ENCODE data around the gene CTTN. TPM values are rescaled to one million over a fixed set of nuclear protein-coding genes. Genes with fewer than 3 reads are reported as not detected.

The CTTN gene
- total and polyA plus RNA-seq, 7 donors: 44.1 to 117 (median 88.4) TPM

- Histone ChIP-seq H3K4me3 (no peak overlapping the region), H3K4me1 (no peaks in the 10 kb centered on the region), H3K27me3 (ENCODE audit: insufficient read depth in 3 of 3, low read length in 2 of 3) (no peaks in the 10 kb centered on the region), H3K27ac (no peak overlapping the region), H3K9me3 (no peaks in the 10 kb centered on the region), H3K36me3 (ENCODE audit: insufficient read depth in 1 of 2, low read depth in 1 of 2) (peaks cover 0 to 66% of the 10 kb centered on the region in 2 donors)
- DNase-seq: no peak
- no peak for TF ChIP-seq CTCF (IDR thresholded peaks at IDR 0.05)
- WGBS, 3 donors: 87 to 91% (median 88%) methylated on average over 3 of the region's 3 CpGs
- intact Hi-C loops (cut with DNase I): no loop called here
- no peak for ATAC-seq
These were observed 32.8 kb upstream of the CTTN start for GRCh38 chr11:70365544-70365927.

DNA sequence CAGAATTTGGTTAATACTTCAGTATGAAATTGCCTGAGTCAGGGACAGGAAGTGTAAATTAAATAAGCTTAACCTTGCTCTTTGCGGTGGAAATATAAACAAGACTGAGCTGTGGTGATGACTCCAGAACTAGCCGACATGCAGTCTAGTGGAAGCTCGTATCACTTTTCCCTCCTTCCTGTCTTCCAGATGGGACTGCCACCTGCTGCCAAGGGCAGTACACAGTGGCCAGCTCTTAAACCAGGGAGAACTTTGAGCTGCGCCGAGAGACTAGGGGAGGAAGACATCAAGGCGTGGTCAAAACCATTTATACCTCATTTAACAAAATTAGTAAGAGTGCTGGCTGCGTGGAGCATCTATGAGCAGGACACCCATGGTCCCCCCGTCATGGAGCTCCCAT, 31.3 kb upstream of the CTTN start:
- 54 to 78% (median 71%) methylated on average over 8 of the region's 8 CpGs for WGBS, 3 donors
- peak; percentile 42 to 78 (median 64) for ATAC-seq
- intact Hi-C loops (cut with DNase I): no loop called here
- Histone ChIP-seq H3K27ac (no peak overlapping the region), H3K4me1 (no peaks in the 10 kb centered on the region), H3K27me3 (ENCODE audit: insufficient read depth in 3 of 3, low read length in 2 of 3) (no peaks in the 10 kb centered on the region), H3K36me3 (ENCODE audit: insufficient read depth in 1 of 2, low read depth in 1 of 2) (peaks cover 0 to 56% of the 10 kb centered on the region in 2 donors), H3K9me3 (no peaks in the 10 kb centered on the region), H3K4me3 (no peak overlapping the region)
- TF ChIP-seq CTCF (IDR thresholded peaks at IDR 0.05): no peak
- no peak for DNase-seq

DNA sequence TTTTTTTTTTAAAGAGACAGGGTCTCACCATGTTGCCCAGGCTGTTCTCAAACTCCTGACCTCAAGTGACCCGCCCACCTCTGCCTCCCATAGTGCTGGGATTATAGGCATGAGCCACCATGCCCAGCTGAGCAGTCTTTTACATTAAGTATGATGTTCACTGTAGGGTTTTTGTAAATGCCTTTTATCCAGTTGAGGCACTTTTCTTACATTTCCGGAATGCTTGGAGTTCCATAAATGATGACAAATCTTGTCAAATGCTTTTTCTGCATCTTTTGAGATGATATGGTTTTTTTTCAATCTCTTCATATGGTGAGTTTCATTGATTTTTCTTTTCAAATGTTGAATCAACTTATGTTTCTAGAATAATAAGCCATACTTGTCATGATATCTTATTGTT, 29.4 kb upstream of the CTTN start:
- Histone ChIP-seq H3K9me3 (no peaks in the 10 kb centered on the region), H3K4me3 (no peak overlapping the region), H3K27me3 (ENCODE audit: insufficient read depth in 3 of 3, low read length in 2 of 3) (no peaks in the 10 kb centered on the region), H3K4me1 (no peaks in the 10 kb centered on the region), H3K36me3 (ENCODE audit: insufficient read depth in 1 of 2, low read depth in 1 of 2) (peaks cover 3 to 56% of the 10 kb centered on the region in 2 donors), H3K27ac (no peak overlapping the region)
- 92 to 98% (median 93%) methylated on average over 2 of the region's 2 CpGs for WGBS, 3 donors
- no peak for DNase-seq
- TF ChIP-seq CTCF (IDR thresholded peaks at IDR 0.05): no peak
- intact Hi-C loops (cut with DNase I): no loop called here
- no peak for ATAC-seq

DNA sequence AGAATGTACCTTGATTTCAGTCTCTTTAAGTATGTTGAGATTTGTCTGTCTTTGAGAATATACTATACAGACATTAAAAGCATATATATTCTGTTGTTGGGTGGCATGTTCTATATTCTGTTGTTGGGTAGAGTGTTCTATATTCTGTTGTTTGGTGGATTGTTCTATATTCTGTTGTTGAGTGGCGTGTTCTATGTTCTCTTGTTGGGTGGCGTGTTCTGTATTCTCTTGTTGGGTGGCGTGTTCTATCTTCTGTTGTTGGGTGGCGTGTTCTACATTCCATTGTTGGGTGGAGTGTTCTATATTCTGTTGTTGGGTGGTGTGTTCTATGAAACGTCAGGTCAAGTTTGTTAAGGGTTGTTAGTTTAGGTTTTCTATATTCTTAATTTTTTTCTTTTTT, 27.1 kb upstream of the CTTN start:
- DNase-seq (no peak), ATAC-seq (peak; percentile 21 to 59 (median 46))
- H3K27ac ChIP-seq: no peak overlapping the region
- H3K27me3 ChIP-seq (ENCODE audit: insufficient read depth in 3 of 3, low read length in 2 of 3): no peaks in the 10 kb centered on the region
- intact Hi-C loops (cut with DNase I): no loop called here
- no peaks in the 10 kb centered on the region for H3K9me3 ChIP-seq
- H3K36me3 ChIP-seq (ENCODE audit: insufficient read depth in 1 of 2, low read depth in 1 of 2): peaks cover 3 to 60% of the 10 kb centered on the region in 2 donors
- TF ChIP-seq CTCF (IDR thresholded peaks at IDR 0.05): no peak
- WGBS, 3 donors: 76 to 79% (median 77%) methylated on average over 5 of the region's 5 CpGs
- H3K4me3 ChIP-seq: no peak overlapping the region
- no peaks in the 10 kb centered on the region for H3K4me1 ChIP-seq

- Histone ChIP-seq H3K36me3 (ENCODE audit: insufficient read depth in 1 of 2, low read depth in 1 of 2) (peaks cover 3 to 65% of the 10 kb centered on the region in 2 donors), H3K4me3 (no peak overlapping the region), H3K27me3 (ENCODE audit: insufficient read depth in 3 of 3, low read length in 2 of 3) (no peaks in the 10 kb centered on the region), H3K4me1 (no peaks in the 10 kb centered on the region), H3K27ac (no peak overlapping the region), H3K9me3 (no peaks in the 10 kb centered on the region)
- no peak for DNase-seq
- ATAC-seq: no peak
- WGBS, 3 donors: 96 to 98% (median 97%) methylated on average over 8 of the region's 8 CpGs
- no peak for TF ChIP-seq CTCF (IDR thresholded peaks at IDR 0.05)
- intact Hi-C loops (cut with DNase I): no loop called here
These were observed 26.3 kb upstream of the CTTN start for GRCh38 chr11:70372076-70372475.
